Thyroid gland (tissue), 4 donors: Measurements from ENCODE around the gene TTLL10.

Experiments
- POLR2A ChIP-seq, 2 donors: fragments of 450-650 bp; IDR thresholded peaks; one replicate each; pipeline ENCODE4 v1.6.1; 2017; ENCODE audit warnings: antibody characterized with exemption in 2 of 2, mild to moderate bottlenecking in 2 of 2, moderate library complexity in 1 of 2
- TF ChIP-seq, protein P1 (sequence below), 6 experiments: fragments of 200-600 bp in 3 of 6; fragments of 450-650 bp in 3 of 6; sonication (generic) in 3 of 6; IDR thresholded peaks; one replicate each; pipeline ENCODE4 v1.5.1; 2016 to 2019; ENCODE audit warnings: antibody characterized with exemption in 6 of 6, mild to moderate bottlenecking in 2 of 6, inconsistent platforms in 1 of 6, moderate library complexity in 1 of 6

DNA sequence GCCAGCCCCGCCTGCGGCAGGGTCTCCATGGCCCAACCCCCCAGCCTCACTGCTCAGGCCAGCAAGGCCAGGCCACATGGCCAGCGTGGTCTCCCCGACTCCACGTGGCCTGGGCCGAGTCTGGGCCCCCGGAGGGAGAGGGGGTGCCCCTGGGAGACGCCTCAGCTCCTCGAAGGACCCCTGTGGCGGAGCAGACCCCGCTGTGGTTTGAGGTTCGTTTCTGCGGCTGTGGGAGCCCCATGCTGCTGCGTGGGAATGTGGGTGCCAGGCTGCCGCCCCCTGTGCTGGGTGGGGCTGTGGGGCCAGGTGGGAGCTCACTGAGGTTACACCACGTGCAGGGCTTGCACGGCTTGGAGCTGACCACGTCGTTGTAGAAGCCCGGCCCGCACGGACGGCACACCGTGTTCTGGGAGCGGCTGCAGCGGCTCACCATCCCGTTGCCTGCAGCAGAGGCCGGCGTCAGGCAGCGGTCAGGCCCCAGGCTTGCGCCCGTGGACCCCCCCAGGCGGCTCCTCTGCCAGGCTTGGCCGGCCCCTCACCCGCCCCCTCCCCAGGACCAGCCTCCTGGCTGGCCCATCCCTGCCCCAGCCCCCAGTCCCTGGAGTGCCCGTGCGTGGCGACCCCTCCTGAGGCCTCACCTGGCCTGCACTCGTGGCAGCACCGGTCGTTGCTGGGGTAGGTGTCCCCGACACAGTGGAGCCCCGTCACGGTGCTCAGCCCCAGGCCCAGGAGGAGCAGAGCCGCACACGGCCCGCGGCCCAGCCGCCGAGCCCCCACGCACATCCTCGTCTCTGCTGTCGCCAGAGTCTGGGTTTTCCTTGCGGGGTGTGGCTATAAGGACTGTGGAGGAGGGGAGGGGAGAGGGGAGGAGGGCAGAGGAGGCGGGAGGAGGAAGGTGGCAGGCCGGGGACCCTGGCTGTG lies 39.9 kb downstream of the TTLL10 start, which contains the start of gene TNFRSF4:
- TF ChIP-seq, protein P1, sequence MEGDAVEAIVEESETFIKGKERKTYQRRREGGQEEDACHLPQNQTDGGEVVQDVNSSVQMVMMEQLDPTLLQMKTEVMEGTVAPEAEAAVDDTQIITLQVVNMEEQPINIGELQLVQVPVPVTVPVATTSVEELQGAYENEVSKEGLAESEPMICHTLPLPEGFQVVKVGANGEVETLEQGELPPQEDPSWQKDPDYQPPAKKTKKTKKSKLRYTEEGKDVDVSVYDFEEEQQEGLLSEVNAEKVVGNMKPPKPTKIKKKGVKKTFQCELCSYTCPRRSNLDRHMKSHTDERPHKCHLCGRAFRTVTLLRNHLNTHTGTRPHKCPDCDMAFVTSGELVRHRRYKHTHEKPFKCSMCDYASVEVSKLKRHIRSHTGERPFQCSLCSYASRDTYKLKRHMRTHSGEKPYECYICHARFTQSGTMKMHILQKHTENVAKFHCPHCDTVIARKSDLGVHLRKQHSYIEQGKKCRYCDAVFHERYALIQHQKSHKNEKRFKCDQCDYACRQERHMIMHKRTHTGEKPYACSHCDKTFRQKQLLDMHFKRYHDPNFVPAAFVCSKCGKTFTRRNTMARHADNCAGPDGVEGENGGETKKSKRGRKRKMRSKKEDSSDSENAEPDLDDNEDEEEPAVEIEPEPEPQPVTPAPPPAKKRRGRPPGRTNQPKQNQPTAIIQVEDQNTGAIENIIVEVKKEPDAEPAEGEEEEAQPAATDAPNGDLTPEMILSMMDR (IDR thresholded peaks at IDR 0.05) = no peak
- no peak for TF ChIP-seq POLR2A (IDR thresholded peaks at IDR 0.05)
